DOHH2 (cell line): ENCODE results near the gene KRTAP10-10.
"Not testable (repeated sequence)": the region's sequence is repeated elsewhere in the genome, so short reads cannot be mapped to it uniquely, and the experiment has no call there.

Source experiments
- H3F3A ChIP-seq: fragments of 200-600 bp; sonication (generic), shearing (Covaris generic); 2 replicates; pipeline ENCODE4 v1.6.0; 2016; ENCODE audit warnings: antibody characterized with exemption, mild to moderate bottlenecking; ENCODE audit not compliant: control insufficient read depth, insufficient read depth
- H3K27ac ChIP-seq: fragments of 200-600 bp; sonication (generic); 2 replicates; pipeline ENCODE4 v1.5.1; 2014; ENCODE audit warnings: low read depth, mild to moderate bottlenecking, low read length, moderate library complexity
- H3K27me3 ChIP-seq: fragments of 200-600 bp; sonication (generic); 2 replicates; pipeline ENCODE4 v1.6.1; 2014; ENCODE audit warnings: mild to moderate bottlenecking, low read length, mixed read lengths; ENCODE audit not compliant: control insufficient read depth
- H3K36me3 ChIP-seq: fragments of 200-600 bp; sonication (generic); 2 replicates; pipeline ENCODE4 v1.6.1; 2014; ENCODE audit warnings: mild to moderate bottlenecking, low read length, moderate library complexity, mixed read lengths; ENCODE audit not compliant: control insufficient read depth
- H3K4me1 ChIP-seq: fragments of 200-600 bp; sonication (generic); 2 replicates; pipeline ENCODE4 v1.6.1; 2014; ENCODE audit warnings: mild to moderate bottlenecking, low read length, mixed read lengths; ENCODE audit not compliant: control insufficient read depth
- H3K4me2 ChIP-seq: fragments of 200-600 bp; sonication (generic); 2 replicates; pipeline ENCODE4 v1.6.0; 2014; ENCODE audit warnings: mild to moderate bottlenecking, low read length, moderate library complexity
- H3K4me3 ChIP-seq: fragments of 200-600 bp; sonication (generic); 2 replicates; pipeline ENCODE4 v1.5.1; 2014; ENCODE audit warnings: mild to moderate bottlenecking, low read length, mixed read lengths
- H3K79me2 ChIP-seq: fragments of 200-600 bp; sonication (generic); 2 replicates; pipeline ENCODE4 v1.6.1; 2014; ENCODE audit warnings: mild to moderate bottlenecking, low read length, mixed read lengths; ENCODE audit not compliant: control insufficient read depth
- H3K9me2 ChIP-seq: fragments of 200-600 bp; sonication (generic); replicated peaks from 2 replicates; pipeline ENCODE4 v1.6.1; 2014; ENCODE audit warnings: mild to moderate bottlenecking, low read length, mixed read lengths; ENCODE audit not compliant: control insufficient read depth
- H3K9me3 ChIP-seq: fragments of 200-600 bp; sonication (generic); 2 replicates; pipeline ENCODE4 v1.6.1; 2014; ENCODE audit warnings: antibody characterized with exemption, low read length, mixed read lengths; ENCODE audit not compliant: control insufficient read depth, insufficient read depth
- H4K20me1 ChIP-seq: fragments of 200-600 bp; sonication (generic); 2 replicates; pipeline ENCODE4 v1.6.0; 2014; ENCODE audit warnings: low read depth, mild to moderate bottlenecking, antibody characterized with exemption, low read length, moderate library complexity; ENCODE audit not compliant: control insufficient read depth, insufficient read depth
- CTCF ChIP-seq: fragments of 200-600 bp; sonication (generic); IDR thresholded peaks from one replicate; pipeline ENCODE4 v1.5.1; 2014; ENCODE audit warnings: antibody characterized with exemption, mild to moderate bottlenecking, low read depth, low read length; ENCODE audit not compliant: poor library complexity, severe bottlenecking
- EZH2phosphoT487 ChIP-seq: fragments of 200-600 bp; sonication (generic); IDR thresholded peaks from 2 replicates; pipeline ENCODE4 v1.6.1; 2017; ENCODE audit warnings: borderline replicate concordance, mild to moderate bottlenecking, antibody characterized with exemption, low read length, moderate library complexity, mixed read lengths

Gene KRTAP10-10

GRCh38 chr21:44625756-44626155 lies 11.4 kb upstream of the KRTAP10-10 start:
- Histone ChIP-seq H4K20me1 (no peaks in the 10 kb centered on the region), H3K4me2 (no peak overlapping the region), H3K4me1 (peaks cover 12% of the 10 kb centered on the region), H3K27ac (no peak overlapping the region), H3K36me3 (no peaks in the 10 kb centered on the region), H3K4me3 (no peak overlapping the region), H3K9me2 (no peaks in the 10 kb centered on the region), H3K9me3 (peaks cover 46% of the 10 kb centered on the region), H3K27me3 (no peaks in the 10 kb centered on the region), H3F3A (no peaks in the 10 kb centered on the region), H3K79me2 (no peaks in the 10 kb centered on the region)
- TF ChIP-seq EZH2phosphoT487 (no peak), CTCF (no peak)

DNA sequence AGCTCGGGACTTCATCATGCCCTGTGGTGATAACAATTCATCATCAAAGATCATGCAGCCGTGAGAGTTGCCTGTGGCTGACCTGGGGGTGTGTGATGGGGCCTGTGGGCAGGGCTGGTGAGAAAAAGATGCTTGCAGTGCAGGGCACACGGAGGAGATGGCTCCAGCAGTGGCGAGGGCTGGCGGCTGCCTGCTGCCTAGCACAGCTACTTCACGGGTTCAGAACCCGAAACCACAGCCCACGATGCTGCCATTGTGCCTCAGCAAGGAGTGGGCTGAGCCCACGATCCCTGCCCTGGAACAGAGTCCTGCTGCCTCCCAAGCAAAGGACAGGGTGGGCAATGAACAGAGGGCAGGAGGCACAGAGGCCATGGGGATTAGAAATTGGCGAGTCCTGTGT lies 10.9 kb upstream of the KRTAP10-10 start:
- no peaks in the 10 kb centered on the region for H3K79me2 ChIP-seq
- H3K4me1 ChIP-seq = peaks cover 12% of the 10 kb centered on the region
- H3K27me3 ChIP-seq = no peaks in the 10 kb centered on the region
- H3K36me3 ChIP-seq = no peaks in the 10 kb centered on the region
- peaks cover 49% of the 10 kb centered on the region for H3K9me3 ChIP-seq
- H3K9me2 ChIP-seq = no peaks in the 10 kb centered on the region
- TF ChIP-seq EZH2phosphoT487 = no peak
- no peak for TF ChIP-seq CTCF
- H4K20me1 ChIP-seq = no peaks in the 10 kb centered on the region
- H3F3A ChIP-seq = no peaks in the 10 kb centered on the region
- H3K4me3 ChIP-seq = no peak overlapping the region
- no peak overlapping the region for H3K27ac ChIP-seq
- H3K4me2 ChIP-seq = no peak overlapping the region

- H4K20me1 ChIP-seq = no peaks in the 10 kb centered on the region
- peaks cover 49% of the 10 kb centered on the region for H3K9me3 ChIP-seq
- no peak within 1 kb of the TSS for H3K4me3 ChIP-seq
- no peak for TF ChIP-seq CTCF
- no peak for TF ChIP-seq EZH2phosphoT487
- no peak within 1 kb of the TSS for H3K4me2 ChIP-seq
- H3K4me1 ChIP-seq = peaks cover 12% of the 10 kb centered on the region
- no peaks in the 10 kb centered on the region for H3F3A ChIP-seq
- no peaks in the 10 kb centered on the region for H3K79me2 ChIP-seq
- H3K36me3 ChIP-seq = no peaks in the 10 kb centered on the region
- no peaks in the 10 kb centered on the region for H3K9me2 ChIP-seq
- no peak within 1 kb of the TSS for H3K27ac ChIP-seq
- no peaks in the 10 kb centered on the region for H3K27me3 ChIP-seq
These were observed 10.4 kb upstream of the KRTAP10-10 start, which contains the start of gene KRTAP10-9 for GRCh38 chr21:44626673-44627143. TSS of gene KRTAP10-9 (plus strand) at chr21:44627093. CDS start at chr21:44627172, 79 bp downstream.

DNA sequence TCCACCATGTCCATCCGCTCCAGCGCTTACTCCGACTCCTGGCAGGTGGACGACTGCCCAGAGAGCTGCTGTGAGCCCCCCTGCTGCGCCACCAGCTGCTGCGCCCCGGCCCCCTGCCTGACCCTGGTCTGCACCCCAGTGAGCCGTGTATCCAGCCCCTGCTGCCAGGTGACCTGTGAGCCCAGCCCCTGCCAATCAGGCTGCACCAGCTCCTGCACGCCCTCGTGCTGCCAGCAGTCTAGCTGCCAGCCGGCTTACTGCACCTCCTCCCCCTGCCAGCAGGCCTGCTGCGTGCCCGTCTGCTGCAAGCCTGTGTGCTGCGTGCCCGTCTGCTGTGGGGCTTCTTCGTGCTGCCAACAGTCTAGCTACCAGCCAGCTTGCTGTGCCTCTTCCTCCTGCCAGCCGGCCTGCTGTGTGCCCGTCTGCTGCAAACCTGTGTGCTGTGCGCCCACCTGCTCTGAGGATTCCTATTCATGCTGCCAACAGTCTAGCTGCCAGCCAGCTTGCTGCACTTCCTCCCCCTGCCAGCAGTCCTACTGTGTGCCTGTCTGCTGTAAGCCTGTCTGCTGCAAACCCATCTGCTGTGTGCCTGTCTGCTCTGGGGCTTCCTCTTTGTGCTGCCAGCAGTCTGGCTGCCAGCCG lies 9.9 kb upstream of the KRTAP10-10 start:
- H3K9me3 ChIP-seq = peaks cover 52% of the 10 kb centered on the region
- not testable (repeated sequence) for H4K20me1 ChIP-seq, H3K4me3 ChIP-seq, H3K79me2 ChIP-seq, H3K36me3 ChIP-seq, H3K9me2 ChIP-seq, H3K4me2 ChIP-seq, H3K27ac ChIP-seq, H3F3A ChIP-seq, H3K27me3 ChIP-seq
- H3K4me1 ChIP-seq = peaks cover 12% of the 10 kb centered on the region

DNA sequence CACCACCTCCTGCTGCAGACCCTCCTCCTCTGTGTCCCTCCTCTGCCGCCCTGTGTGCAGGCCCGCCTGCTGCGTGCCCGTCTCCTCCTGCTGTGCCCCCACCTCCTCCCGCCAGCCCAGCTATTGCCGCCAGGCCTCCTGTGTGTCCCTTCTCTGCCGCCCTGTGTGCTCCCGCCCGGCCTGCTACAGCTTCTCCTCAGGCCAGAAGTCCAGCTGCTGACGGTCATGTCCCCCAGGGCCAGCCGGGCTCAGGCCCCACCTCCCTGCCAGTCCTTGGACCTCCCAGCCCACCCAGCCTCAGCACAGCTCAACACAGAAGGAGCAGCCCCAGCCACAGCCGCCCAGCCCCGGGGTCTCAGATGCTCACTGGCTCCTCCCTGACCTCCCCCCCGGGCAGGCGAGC lies 9.3 kb upstream of the KRTAP10-10 start:
- H3K27ac ChIP-seq, H3K4me2 ChIP-seq, H3K79me2 ChIP-seq, H3K4me3 ChIP-seq, H3K36me3 ChIP-seq, H3K27me3 ChIP-seq, H3K9me2 ChIP-seq, H3F3A ChIP-seq, H4K20me1 ChIP-seq: not testable (repeated sequence)
- H3K4me1 ChIP-seq = peaks cover 12% of the 10 kb centered on the region
- peaks cover 53% of the 10 kb centered on the region for H3K9me3 ChIP-seq
